GM13976 (cell line): ENCODE data around the gene PEX10.

ENCODE experiments used
- DNase-seq: peaks from one replicate; pipeline ENCODE4 v3.0.0; 2012; ENCODE audit warnings: low spot score
- in situ Hi-C: fragments of 300-500 bp; cut with MboI; formaldehyde crosslinking; loops from one replicate; pipeline ENCODE4 v1.12.0; 2022; ENCODE audit warnings: low sequenced_read_pairs, mixed read lengths, inconsistent platforms; ENCODE audit not compliant: unreplicated experiment
- TF ChIP-seq, protein P1 (sequence below): IDR thresholded peaks from 2 replicates; pipeline ENCODE4 v1.5.1; 2012; ENCODE audit warnings: borderline replicate concordance, mild to moderate bottlenecking; ENCODE audit not compliant: insufficient read depth; ENCODE audit errors: extremely low read depth, missing control alignments, control extremely low read depth

The PEX10 gene

DNA sequence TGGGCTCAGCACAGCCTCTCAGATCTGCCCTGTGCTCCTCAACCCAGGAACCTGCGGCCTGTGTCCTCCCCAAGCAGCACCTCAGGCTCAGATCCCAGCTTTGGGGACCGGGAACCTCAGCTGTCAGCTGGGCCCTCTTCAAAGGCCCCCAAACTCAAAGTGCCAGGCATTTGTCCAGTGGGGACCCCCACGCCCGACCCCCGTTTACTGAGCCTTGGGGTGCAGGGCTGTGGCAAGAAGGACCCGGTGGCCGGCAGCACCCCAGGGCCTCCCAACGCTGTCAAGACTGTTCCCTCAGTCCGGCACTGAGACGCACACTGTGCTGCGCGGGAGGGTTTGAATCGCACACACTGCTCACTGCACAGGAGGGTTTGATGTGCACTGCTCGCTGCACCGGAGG is 56.0 kb downstream of the PEX10 start:
- DNase-seq, result no peak
- TF ChIP-seq, protein P1, sequence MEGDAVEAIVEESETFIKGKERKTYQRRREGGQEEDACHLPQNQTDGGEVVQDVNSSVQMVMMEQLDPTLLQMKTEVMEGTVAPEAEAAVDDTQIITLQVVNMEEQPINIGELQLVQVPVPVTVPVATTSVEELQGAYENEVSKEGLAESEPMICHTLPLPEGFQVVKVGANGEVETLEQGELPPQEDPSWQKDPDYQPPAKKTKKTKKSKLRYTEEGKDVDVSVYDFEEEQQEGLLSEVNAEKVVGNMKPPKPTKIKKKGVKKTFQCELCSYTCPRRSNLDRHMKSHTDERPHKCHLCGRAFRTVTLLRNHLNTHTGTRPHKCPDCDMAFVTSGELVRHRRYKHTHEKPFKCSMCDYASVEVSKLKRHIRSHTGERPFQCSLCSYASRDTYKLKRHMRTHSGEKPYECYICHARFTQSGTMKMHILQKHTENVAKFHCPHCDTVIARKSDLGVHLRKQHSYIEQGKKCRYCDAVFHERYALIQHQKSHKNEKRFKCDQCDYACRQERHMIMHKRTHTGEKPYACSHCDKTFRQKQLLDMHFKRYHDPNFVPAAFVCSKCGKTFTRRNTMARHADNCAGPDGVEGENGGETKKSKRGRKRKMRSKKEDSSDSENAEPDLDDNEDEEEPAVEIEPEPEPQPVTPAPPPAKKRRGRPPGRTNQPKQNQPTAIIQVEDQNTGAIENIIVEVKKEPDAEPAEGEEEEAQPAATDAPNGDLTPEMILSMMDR, result no peak
- in situ Hi-C loops, result no loop called here

DNA sequence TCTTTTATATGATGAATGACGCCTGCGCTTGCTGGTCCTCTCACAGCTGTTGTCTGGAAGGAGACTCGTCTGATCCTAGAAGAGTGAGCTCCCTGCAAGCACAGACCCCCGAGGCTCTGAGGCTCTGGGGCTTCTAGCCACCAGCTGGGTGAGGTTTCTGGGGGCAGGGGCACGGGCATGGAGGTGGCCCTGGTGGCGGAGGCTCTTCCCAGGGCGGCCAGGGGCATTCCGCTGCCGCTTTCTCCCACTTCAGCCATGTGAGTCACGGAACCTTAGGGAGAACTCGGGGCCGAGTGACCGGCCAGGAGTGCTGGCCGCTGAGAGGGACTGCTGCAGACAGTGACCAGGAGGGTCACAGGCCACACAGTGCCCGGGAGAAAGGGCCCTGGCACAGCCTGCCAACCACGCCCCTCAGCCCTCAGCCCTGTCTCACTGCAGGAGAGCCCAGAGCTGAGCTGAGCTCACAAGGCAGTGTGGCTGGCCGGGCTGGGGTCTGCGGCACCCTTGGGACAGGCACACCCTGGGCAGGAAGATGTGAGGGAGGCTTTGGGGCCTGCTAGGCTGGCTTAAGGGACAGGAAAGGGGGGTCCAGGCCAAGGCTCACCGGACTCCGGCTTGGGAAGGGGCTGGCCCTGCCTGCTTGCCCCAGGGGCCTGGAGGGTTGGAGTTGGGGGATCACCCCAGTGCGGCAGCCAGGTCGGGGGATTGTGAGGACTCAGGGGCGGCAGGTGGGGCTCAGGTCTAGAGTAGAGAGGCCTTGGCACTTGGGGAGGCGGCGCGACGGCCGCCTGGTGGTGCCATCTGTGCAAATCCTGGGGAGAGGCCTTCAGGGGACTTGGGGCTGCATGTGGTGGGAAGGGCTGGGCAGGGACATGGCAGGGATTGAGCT is 56.7 kb downstream of the PEX10 start:
- DNase-seq, result no peak
- in situ Hi-C loops, result no loop called here
- TF ChIP-seq, protein P1, result no peak

DNA sequence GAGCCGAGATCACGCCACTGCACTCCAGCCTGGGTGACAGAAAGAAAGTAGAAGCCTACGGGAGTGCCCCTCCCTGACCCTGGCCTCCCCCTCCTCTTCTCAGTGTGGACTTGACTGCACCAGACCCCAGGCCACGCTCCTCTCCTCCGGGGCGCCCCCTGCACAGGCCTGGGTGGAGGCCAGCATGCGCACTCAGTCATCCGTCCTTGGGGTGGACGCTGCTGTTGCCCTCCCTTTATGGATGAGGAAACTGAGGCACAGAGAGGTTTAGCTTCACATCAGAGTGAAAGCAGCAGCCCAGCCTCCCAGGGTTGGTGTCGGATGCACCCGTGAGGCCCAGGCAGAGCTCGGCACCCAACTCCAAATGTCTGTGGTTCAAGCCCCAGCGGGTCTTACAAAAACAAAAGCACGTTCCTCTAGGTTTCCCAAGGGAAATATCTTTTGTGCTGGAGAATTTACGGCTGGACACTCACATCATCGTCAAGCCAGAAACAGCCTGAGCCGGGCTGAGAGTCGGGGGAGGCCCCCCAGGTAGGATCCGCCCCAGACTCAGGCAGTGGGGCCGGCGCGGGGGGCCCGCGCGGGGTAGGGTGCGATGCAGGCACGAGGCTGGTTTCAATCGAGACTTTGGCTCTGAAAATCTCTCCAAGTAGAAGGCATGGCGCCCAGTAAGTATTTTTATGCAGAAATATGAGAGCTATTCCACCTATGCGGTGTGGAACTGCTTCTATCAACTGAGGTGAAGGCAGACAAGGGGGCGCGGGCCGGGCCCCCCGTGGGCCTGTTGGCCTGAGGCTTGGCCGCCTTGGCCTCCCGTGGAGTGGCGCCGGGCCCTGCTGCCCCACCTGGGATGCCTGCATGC is 57.6 kb downstream of the PEX10 start:
- TF ChIP-seq, protein P1, result no peak
- in situ Hi-C loops, result no loop called here
- no peak for DNase-seq
